HG02970 (cell line): Measurements from ENCODE around the gene WAS.
"Not testable (repeated sequence)": the region's sequence is repeated elsewhere in the genome, so short reads cannot be mapped to it uniquely, and the experiment has no call there.

Experiments used
- ATAC-seq: cut with Tn5 transposase; IDR thresholded peaks from one replicate; pipeline ENCODE4 v1.9.1; 2021; ENCODE audit warnings: mild to moderate bottlenecking, moderate library complexity, moderate number of reproducible peaks; ENCODE audit not compliant: unreplicated experiment, low FRiP score

The WAS gene

GRCh38 chrX:48682795-48683194 lies 804 bp upstream of the WAS start:
- ATAC-seq, result not testable (repeated sequence)

GRCh38 chrX:48684134-48684533 lies 535 bp downstream of the WAS start:
- ATAC-seq, result no peak

- ATAC-seq, result no peak
Observed at GRCh38 chrX:48685416-48685815, 1.8 kb downstream of the WAS start.

GRCh38 chrX:48688531-48689150 lies 5.0 kb downstream of the WAS start:
- ATAC-seq, result no peak

- ATAC-seq, result no peak
Observed at GRCh38 chrX:48689208-48689920, 5.8 kb downstream of the WAS start.

- ATAC-seq, result not testable (repeated sequence)
Observed at GRCh38 chrX:48691746-48692145, 8.1 kb downstream of the WAS start.

- no peak for ATAC-seq
Observed at GRCh38 chrX:48694776-48695533, 11.4 kb downstream of the WAS start.

GRCh38 chrX:48695534-48695896 lies 11.9 kb downstream of the WAS start:
- no peak for ATAC-seq

- no peak for ATAC-seq
Observed at GRCh38 chrX:48695925-48696300, 12.3 kb downstream of the WAS start.

- peak; percentile 63 for ATAC-seq
Observed at GRCh38 chrX:48696301-48696908, 12.8 kb downstream of the WAS start, which contains the start of gene SUV39H1. TSS of gene SUV39H1 (plus strand) at chrX:48696734. CDS start at chrX:48696785, 51 bp downstream.

GRCh38 chrX:48696909-48697727 lies 13.5 kb downstream of the WAS start:
- peak; percentile 24 for ATAC-seq

- no peak for ATAC-seq
Observed at GRCh38 chrX:48698306-48698705, 14.7 kb downstream of the WAS start.

GRCh38 chrX:48700246-48700645 lies 16.6 kb downstream of the WAS start:
- no peak for ATAC-seq

- ATAC-seq, result no peak
Observed at GRCh38 chrX:48700951-48701653, 17.5 kb downstream of the WAS start.

GRCh38 chrX:48702032-48702431 lies 18.4 kb downstream of the WAS start:
- ATAC-seq, result no peak

GRCh38 chrX:48702716-48703115 lies 19.1 kb downstream of the WAS start:
- no peak for ATAC-seq

GRCh38 chrX:48703228-48703627 lies 19.6 kb downstream of the WAS start:
- ATAC-seq, result no peak

- no peak for ATAC-seq
Observed at GRCh38 chrX:48703642-48704481, 20.3 kb downstream of the WAS start.

- ATAC-seq, result no peak
Observed at GRCh38 chrX:48705871-48706270, 22.3 kb downstream of the WAS start.
